22Rv1 (cell line): ENCODE measurements around the gene ARHGAP40.

Experiments used
- H3K27ac ChIP-seq: fragments of 450-650 bp; 2 replicates; pipeline ENCODE4 v1.5.1; 2017
- ZFX ChIP-seq: fragments of 450-650 bp; IDR thresholded peaks from 2 replicates; pipeline ENCODE4 v1.6.1; 2017; ENCODE audit warnings: antibody characterized with exemption, borderline replicate concordance
- TF ChIP-seq, protein P1 (sequence below): fragments of 450-650 bp; IDR thresholded peaks from 2 replicates; pipeline ENCODE4 v1.5.1; 2017; ENCODE audit warnings: mild to moderate bottlenecking

Gene ARHGAP40

GRCh38 chr20:38645351-38645750, 43.7 kb downstream of the ARHGAP40 start:
- H3K27ac ChIP-seq = no peak overlapping the region
- TF ChIP-seq, protein P1, sequence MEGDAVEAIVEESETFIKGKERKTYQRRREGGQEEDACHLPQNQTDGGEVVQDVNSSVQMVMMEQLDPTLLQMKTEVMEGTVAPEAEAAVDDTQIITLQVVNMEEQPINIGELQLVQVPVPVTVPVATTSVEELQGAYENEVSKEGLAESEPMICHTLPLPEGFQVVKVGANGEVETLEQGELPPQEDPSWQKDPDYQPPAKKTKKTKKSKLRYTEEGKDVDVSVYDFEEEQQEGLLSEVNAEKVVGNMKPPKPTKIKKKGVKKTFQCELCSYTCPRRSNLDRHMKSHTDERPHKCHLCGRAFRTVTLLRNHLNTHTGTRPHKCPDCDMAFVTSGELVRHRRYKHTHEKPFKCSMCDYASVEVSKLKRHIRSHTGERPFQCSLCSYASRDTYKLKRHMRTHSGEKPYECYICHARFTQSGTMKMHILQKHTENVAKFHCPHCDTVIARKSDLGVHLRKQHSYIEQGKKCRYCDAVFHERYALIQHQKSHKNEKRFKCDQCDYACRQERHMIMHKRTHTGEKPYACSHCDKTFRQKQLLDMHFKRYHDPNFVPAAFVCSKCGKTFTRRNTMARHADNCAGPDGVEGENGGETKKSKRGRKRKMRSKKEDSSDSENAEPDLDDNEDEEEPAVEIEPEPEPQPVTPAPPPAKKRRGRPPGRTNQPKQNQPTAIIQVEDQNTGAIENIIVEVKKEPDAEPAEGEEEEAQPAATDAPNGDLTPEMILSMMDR = no peak
- TF ChIP-seq ZFX = no peak

DNA sequence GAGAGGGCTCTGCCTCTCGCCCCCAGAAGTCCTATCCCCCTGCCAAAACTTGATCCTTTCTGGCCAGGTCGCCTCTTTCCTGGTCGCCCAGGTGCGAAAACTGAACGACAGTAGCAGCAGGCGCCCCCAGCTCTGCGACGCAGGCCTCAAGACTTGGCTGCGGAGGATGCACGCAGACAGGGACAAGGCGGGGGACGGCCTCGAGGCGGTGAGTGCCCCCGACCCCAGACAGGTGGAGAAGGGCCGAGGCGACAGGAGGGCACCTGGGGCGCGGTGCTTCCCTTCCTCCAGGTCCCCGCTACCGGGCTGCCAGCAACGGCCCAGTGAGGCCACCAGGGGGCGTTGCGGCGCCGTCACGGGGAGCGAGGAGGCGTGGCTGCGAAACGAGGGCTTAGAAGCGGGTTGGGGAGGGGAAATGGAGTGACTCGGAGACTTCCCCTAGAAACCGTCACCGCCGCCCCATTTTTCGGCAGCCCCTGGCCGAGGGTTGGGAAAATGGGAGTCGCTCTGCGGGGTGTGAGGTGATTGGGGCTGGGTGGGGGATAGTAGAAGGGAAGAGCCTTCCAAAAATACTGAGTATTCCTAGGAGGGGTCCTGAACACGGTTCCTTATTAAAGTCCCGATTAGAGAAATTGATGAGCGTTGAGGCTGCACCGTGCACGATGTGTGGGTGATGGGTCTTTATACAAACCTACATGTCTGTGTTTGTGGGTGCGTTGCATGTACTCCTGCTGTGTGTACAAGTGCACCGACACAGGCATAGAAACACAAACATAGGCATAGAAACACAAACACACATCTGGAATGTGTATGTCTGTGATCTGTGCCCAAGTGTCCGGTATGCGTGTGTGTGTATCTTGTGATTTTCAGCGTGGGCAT, 44.6 kb downstream of the ARHGAP40 start:
- TF ChIP-seq, protein P1 = peak; percentile 97
- TF ChIP-seq ZFX = no peak
- H3K27ac ChIP-seq = no peak overlapping the region

GRCh38 chr20:38649275-38649891, 47.8 kb downstream of the ARHGAP40 start:
- no peak for TF ChIP-seq ZFX
- TF ChIP-seq, protein P1 = peak; percentile 65
- H3K27ac ChIP-seq = no peak overlapping the region

DNA sequence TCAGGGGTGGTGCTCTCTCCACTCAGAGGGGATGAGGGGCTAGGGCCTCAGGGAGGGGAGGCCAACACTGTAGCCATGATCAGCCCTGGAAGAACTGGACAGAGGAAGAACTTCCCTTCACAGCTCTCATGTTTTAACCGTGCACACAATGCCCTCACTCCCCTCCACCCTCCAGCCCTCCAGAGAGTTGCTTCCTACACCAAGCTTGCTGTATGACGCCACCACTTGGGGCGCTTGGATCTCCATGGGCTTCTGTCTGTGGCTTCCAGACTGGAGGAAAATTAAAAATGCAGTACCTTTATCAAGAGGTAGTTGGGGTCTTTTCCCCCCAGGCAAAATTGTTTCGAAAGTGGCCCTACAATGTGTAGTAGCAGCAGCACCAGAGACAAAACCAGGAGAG, 48.4 kb downstream of the ARHGAP40 start:
- no peak for TF ChIP-seq ZFX
- TF ChIP-seq, protein P1 = no peak
- no peak overlapping the region for H3K27ac ChIP-seq

GRCh38 chr20:38651154-38651553, 49.5 kb downstream of the ARHGAP40 start:
- TF ChIP-seq, protein P1 = no peak
- TF ChIP-seq ZFX = no peak
- H3K27ac ChIP-seq = no peak overlapping the region

- H3K27ac ChIP-seq = no peak overlapping the region
- TF ChIP-seq ZFX = no peak
- TF ChIP-seq, protein P1 = no peak
Observed at GRCh38 chr20:38651562-38651961, 50.0 kb downstream of the ARHGAP40 start.

DNA sequence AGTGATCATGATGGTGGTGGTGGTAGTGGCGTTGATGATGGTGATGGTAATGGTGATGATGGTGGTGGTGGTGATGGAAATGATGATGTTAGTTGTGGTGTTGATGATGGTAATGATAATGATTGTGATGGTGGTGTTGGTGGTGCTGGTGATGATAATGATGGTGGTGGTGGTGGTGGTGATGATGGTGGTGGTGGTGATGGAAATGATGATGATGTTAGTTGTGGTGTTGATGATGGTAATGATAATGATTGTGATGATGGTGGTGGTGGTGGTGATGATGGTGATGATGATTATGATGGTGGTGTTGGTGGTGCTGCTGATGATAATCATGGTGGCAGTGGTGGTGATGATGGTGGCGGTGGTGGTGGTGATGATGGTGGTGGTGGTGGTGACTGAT, 51.4 kb downstream of the ARHGAP40 start:
- TF ChIP-seq, protein P1 = no peak
- TF ChIP-seq ZFX = no peak
- no peak overlapping the region for H3K27ac ChIP-seq
